ENCODE data around the gene SCARF2.

SCARF2 gene

GRCh38 chr22:20427104-20427944 is 10.3 kb downstream of the SCARF2 start:
- Histone ChIP-seq H3K9me3 (ENCODE audit: control insufficient read depth in 2 of 2, low read length in 2 of 2) (no peaks in the 10 kb centered on the region), H3K36me3 (ENCODE audit: control insufficient read depth in 2 of 2, insufficient read depth in 2 of 2, low read length in 2 of 2) (no peaks in the 10 kb centered on the region), H3K27me3 (ENCODE audit: control insufficient read depth in 2 of 2, insufficient read depth in 2 of 2, low read length in 2 of 2) (peaks cover 36 to 50% of the 10 kb centered on the region in 2 donors), H3K9ac (ENCODE audit: low read depth in 1 of 2, low read length in 2 of 2) (no peak overlapping the region), H3K4me3 (ENCODE audit: low read length in 2 of 2) (no peak overlapping the region), H3K4me1 (ENCODE audit: control insufficient read depth in 2 of 2, insufficient read depth in 2 of 2, low read length in 2 of 2) (peaks cover 20 to 25% of the 10 kb centered on the region in 2 donors), H3K27ac (ENCODE audit: low read depth in 2 of 2, low read length in 2 of 2) (no peak overlapping the region)

- Histone ChIP-seq H3K4me1 (ENCODE audit: control insufficient read depth in 2 of 2, insufficient read depth in 2 of 2, low read length in 2 of 2) (peaks cover 19 to 24% of the 10 kb centered on the region in 2 donors), H3K36me3 (ENCODE audit: control insufficient read depth in 2 of 2, insufficient read depth in 2 of 2, low read length in 2 of 2) (no peaks in the 10 kb centered on the region), H3K4me3 (ENCODE audit: low read length in 2 of 2) (no peak overlapping the region), H3K27ac (ENCODE audit: low read depth in 2 of 2, low read length in 2 of 2) (no peak overlapping the region), H3K9ac (ENCODE audit: low read depth in 1 of 2, low read length in 2 of 2) (no peak overlapping the region), H3K27me3 (ENCODE audit: control insufficient read depth in 2 of 2, insufficient read depth in 2 of 2, low read length in 2 of 2) (peaks cover 30 to 44% of the 10 kb centered on the region in 2 donors), H3K9me3 (ENCODE audit: control insufficient read depth in 2 of 2, low read length in 2 of 2) (no peaks in the 10 kb centered on the region)
Observed at GRCh38 chr22:20426259-20426615, 11.4 kb downstream of the SCARF2 start.

GRCh38 chr22:20425566-20426258 is 11.9 kb downstream of the SCARF2 start:
- no peak overlapping the region for H3K9ac ChIP-seq (ENCODE audit: low read depth in 1 of 2, low read length in 2 of 2)
- peaks cover 14 to 19% of the 10 kb centered on the region in 2 donors for H3K4me1 ChIP-seq (ENCODE audit: control insufficient read depth in 2 of 2, insufficient read depth in 2 of 2, low read length in 2 of 2)
- no peak overlapping the region for H3K4me3 ChIP-seq (ENCODE audit: low read length in 2 of 2)
- peaks cover 29 to 46% of the 10 kb centered on the region in 2 donors for H3K27me3 ChIP-seq (ENCODE audit: control insufficient read depth in 2 of 2, insufficient read depth in 2 of 2, low read length in 2 of 2)
- no peaks in the 10 kb centered on the region for H3K9me3 ChIP-seq (ENCODE audit: control insufficient read depth in 2 of 2, low read length in 2 of 2)
- H3K36me3 ChIP-seq (ENCODE audit: control insufficient read depth in 2 of 2, insufficient read depth in 2 of 2, low read length in 2 of 2): no peaks in the 10 kb centered on the region
- no peak overlapping the region for H3K27ac ChIP-seq (ENCODE audit: low read depth in 2 of 2, low read length in 2 of 2)

- H3K27me3 ChIP-seq (ENCODE audit: control insufficient read depth in 2 of 2, insufficient read depth in 2 of 2, low read length in 2 of 2): peaks cover 22 to 39% of the 10 kb centered on the region in 2 donors
- peaks cover 7 to 12% of the 10 kb centered on the region in 2 donors for H3K4me1 ChIP-seq (ENCODE audit: control insufficient read depth in 2 of 2, insufficient read depth in 2 of 2, low read length in 2 of 2)
- no peak overlapping the region for H3K9ac ChIP-seq (ENCODE audit: low read depth in 1 of 2, low read length in 2 of 2)
- H3K9me3 ChIP-seq (ENCODE audit: control insufficient read depth in 2 of 2, low read length in 2 of 2): no peaks in the 10 kb centered on the region
- no peaks in the 10 kb centered on the region for H3K36me3 ChIP-seq (ENCODE audit: control insufficient read depth in 2 of 2, insufficient read depth in 2 of 2, low read length in 2 of 2)
- H3K27ac ChIP-seq (ENCODE audit: low read depth in 2 of 2, low read length in 2 of 2): no peak overlapping the region
- no peak overlapping the region for H3K4me3 ChIP-seq (ENCODE audit: low read length in 2 of 2)
Observed at GRCh38 chr22:20424932-20425565, 12.6 kb downstream of the SCARF2 start.

GRCh38 chr22:20424568-20424931 is 13.1 kb downstream of the SCARF2 start:
- H3K27me3 ChIP-seq (ENCODE audit: control insufficient read depth in 2 of 2, insufficient read depth in 2 of 2, low read length in 2 of 2): peaks cover 19 to 34% of the 10 kb centered on the region in 2 donors
- H3K27ac ChIP-seq (ENCODE audit: low read depth in 2 of 2, low read length in 2 of 2): no peak overlapping the region
- H3K9me3 ChIP-seq (ENCODE audit: control insufficient read depth in 2 of 2, low read length in 2 of 2): no peaks in the 10 kb centered on the region
- H3K9ac ChIP-seq (ENCODE audit: low read depth in 1 of 2, low read length in 2 of 2): no peak overlapping the region
- no peak overlapping the region for H3K4me3 ChIP-seq (ENCODE audit: low read length in 2 of 2)
- peaks cover 5 to 8% of the 10 kb centered on the region in 2 donors for H3K4me1 ChIP-seq (ENCODE audit: control insufficient read depth in 2 of 2, insufficient read depth in 2 of 2, low read length in 2 of 2)
- H3K36me3 ChIP-seq (ENCODE audit: control insufficient read depth in 2 of 2, insufficient read depth in 2 of 2, low read length in 2 of 2): no peaks in the 10 kb centered on the region

- Histone ChIP-seq H3K4me1 (ENCODE audit: control insufficient read depth in 2 of 2, insufficient read depth in 2 of 2, low read length in 2 of 2) (peaks cover 4% of the 10 kb centered on the region in 2 donors), H3K9ac (ENCODE audit: low read depth in 1 of 2, low read length in 2 of 2) (no peak overlapping the region), H3K36me3 (ENCODE audit: control insufficient read depth in 2 of 2, insufficient read depth in 2 of 2, low read length in 2 of 2) (no peaks in the 10 kb centered on the region), H3K4me3 (ENCODE audit: low read length in 2 of 2) (no peak overlapping the region), H3K27me3 (ENCODE audit: control insufficient read depth in 2 of 2, insufficient read depth in 2 of 2, low read length in 2 of 2) (peaks cover 19 to 32% of the 10 kb centered on the region in 2 donors), H3K9me3 (ENCODE audit: control insufficient read depth in 2 of 2, low read length in 2 of 2) (no peaks in the 10 kb centered on the region), H3K27ac (ENCODE audit: low read depth in 2 of 2, low read length in 2 of 2) (no peak overlapping the region)
Observed at GRCh38 chr22:20423906-20424551, 13.6 kb downstream of the SCARF2 start.

- no peaks in the 10 kb centered on the region for H3K9me3 ChIP-seq (ENCODE audit: control insufficient read depth in 2 of 2, low read length in 2 of 2)
- no peak overlapping the region for H3K9ac ChIP-seq (ENCODE audit: low read depth in 1 of 2, low read length in 2 of 2)
- no peak overlapping the region for H3K27ac ChIP-seq (ENCODE audit: low read depth in 2 of 2, low read length in 2 of 2)
- H3K4me3 ChIP-seq (ENCODE audit: low read length in 2 of 2): no peak overlapping the region
- peaks cover 14 to 26% of the 10 kb centered on the region in 2 donors for H3K27me3 ChIP-seq (ENCODE audit: control insufficient read depth in 2 of 2, insufficient read depth in 2 of 2, low read length in 2 of 2)
- no peaks in the 10 kb centered on the region for H3K36me3 ChIP-seq (ENCODE audit: control insufficient read depth in 2 of 2, insufficient read depth in 2 of 2, low read length in 2 of 2)
- peaks cover 3% of the 10 kb centered on the region in 2 donors for H3K4me1 ChIP-seq (ENCODE audit: control insufficient read depth in 2 of 2, insufficient read depth in 2 of 2, low read length in 2 of 2)
Observed at GRCh38 chr22:20423008-20423905, 14.4 kb downstream of the SCARF2 start.

GRCh38 chr22:20422271-20423007 is 15.2 kb downstream of the SCARF2 start:
- Histone ChIP-seq H3K4me3 (ENCODE audit: low read length in 2 of 2) (no peak overlapping the region), H3K9me3 (ENCODE audit: control insufficient read depth in 2 of 2, low read length in 2 of 2) (no peaks in the 10 kb centered on the region), H3K27me3 (ENCODE audit: control insufficient read depth in 2 of 2, insufficient read depth in 2 of 2, low read length in 2 of 2) (peaks cover 12 to 21% of the 10 kb centered on the region in 2 donors), H3K9ac (ENCODE audit: low read depth in 1 of 2, low read length in 2 of 2) (no peak overlapping the region), H3K4me1 (ENCODE audit: control insufficient read depth in 2 of 2, insufficient read depth in 2 of 2, low read length in 2 of 2) (peaks cover 4% of the 10 kb centered on the region in 2 donors), H3K36me3 (ENCODE audit: control insufficient read depth in 2 of 2, insufficient read depth in 2 of 2, low read length in 2 of 2) (no peaks in the 10 kb centered on the region), H3K27ac (ENCODE audit: low read depth in 2 of 2, low read length in 2 of 2) (no peak overlapping the region)

- Histone ChIP-seq H3K36me3 (ENCODE audit: control insufficient read depth in 2 of 2, insufficient read depth in 2 of 2, low read length in 2 of 2) (no peaks in the 10 kb centered on the region), H3K4me3 (ENCODE audit: low read length in 2 of 2) (no peak overlapping the region), H3K9me3 (ENCODE audit: control insufficient read depth in 2 of 2, low read length in 2 of 2) (no peaks in the 10 kb centered on the region), H3K9ac (ENCODE audit: low read depth in 1 of 2, low read length in 2 of 2) (no peak overlapping the region), H3K27ac (ENCODE audit: low read depth in 2 of 2, low read length in 2 of 2) (no peak overlapping the region), H3K4me1 (ENCODE audit: control insufficient read depth in 2 of 2, insufficient read depth in 2 of 2, low read length in 2 of 2) (peaks cover 4% of the 10 kb centered on the region in 2 donors), H3K27me3 (ENCODE audit: control insufficient read depth in 2 of 2, insufficient read depth in 2 of 2, low read length in 2 of 2) (peaks cover 4 to 14% of the 10 kb centered on the region in 2 donors)
Observed at GRCh38 chr22:20421507-20421874, 16.1 kb downstream of the SCARF2 start.

Measured in mucosa of rectum (tissue), 2 donors.